Neutrophil (primary cell): ENCODE data around the gene STMP1.

Experiments
- H3K27ac ChIP-seq: fragments of 200-600 bp; sonication (generic); 2 replicates; pipeline ENCODE4 v1.5.1; 2016; ENCODE audit warnings: mild to moderate bottlenecking, moderate library complexity
- H3K27me3 ChIP-seq: fragments of 200-600 bp; sonication (generic); 2 replicates; pipeline ENCODE4 v1.6.0; 2016; ENCODE audit warnings: mild to moderate bottlenecking
- H3K36me3 ChIP-seq: fragments of 200-600 bp; sonication (generic); 2 replicates; pipeline ENCODE4 v1.5.1; 2017
- H3K4me1 ChIP-seq, 2 experiments: fragments of 200-600 bp in 1 of 2; sonication (generic) in 1 of 2; 1 replicate in 1 of 2; 2 replicates in 1 of 2; pipeline versions ENCODE4 v1.5.1 to v1.6.1; 2013 to 2016; ENCODE audit warnings: low read depth in 1 of 2, low read length in 1 of 2, mild to moderate bottlenecking in 1 of 2, moderate library complexity in 1 of 2; ENCODE audit not compliant: control insufficient read depth in 1 of 2, insufficient read depth in 1 of 2
- H3K4me3 ChIP-seq, 2 experiments: fragments of 200-600 bp in 1 of 2; sonication (generic) in 1 of 2; 1 replicate in 1 of 2; 2 replicates in 1 of 2; pipeline ENCODE4 v1.5.1; 2013 to 2016; ENCODE audit warnings: low read depth in 1 of 2, low read length in 1 of 2, mild to moderate bottlenecking in 1 of 2, moderate library complexity in 1 of 2
- H3K9me3 ChIP-seq: fragments of 200-600 bp; sonication (generic); 2 replicates; pipeline ENCODE4 v1.5.1; 2016
- TF ChIP-seq, protein P1 (sequence below): fragments of 200-600 bp; sonication (generic); IDR thresholded peaks from 2 replicates; pipeline ENCODE4 v1.5.1; 2016; ENCODE audit warnings: antibody characterized with exemption

The STMP1 gene

DNA sequence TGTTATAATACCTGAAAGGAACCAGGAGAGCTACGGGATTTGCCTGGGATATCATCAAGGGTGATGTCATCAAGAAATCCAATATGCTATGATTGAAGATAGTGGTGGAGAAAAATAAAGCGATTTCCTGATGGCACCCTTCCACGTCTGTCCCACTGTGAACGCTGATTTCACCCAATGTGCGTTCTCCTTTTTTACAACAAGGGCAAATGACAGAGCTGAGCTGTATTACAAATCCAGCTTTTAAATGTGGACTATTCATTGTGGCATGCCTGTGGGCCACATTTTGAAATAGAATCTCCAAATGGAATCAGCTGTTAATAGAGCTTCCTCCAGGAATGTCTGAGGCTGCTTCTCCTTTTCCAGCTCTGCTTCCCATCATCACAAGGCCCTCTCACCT is 42.4 kb downstream of the STMP1 start:
- no peak overlapping the region for H3K27ac ChIP-seq
- peaks cover 11 to 13% of the 10 kb centered on the region in 2 experiments for H3K4me1 ChIP-seq
- H3K9me3 ChIP-seq: no peaks in the 10 kb centered on the region
- H3K36me3 ChIP-seq: no peaks in the 10 kb centered on the region
- TF ChIP-seq, protein P1, sequence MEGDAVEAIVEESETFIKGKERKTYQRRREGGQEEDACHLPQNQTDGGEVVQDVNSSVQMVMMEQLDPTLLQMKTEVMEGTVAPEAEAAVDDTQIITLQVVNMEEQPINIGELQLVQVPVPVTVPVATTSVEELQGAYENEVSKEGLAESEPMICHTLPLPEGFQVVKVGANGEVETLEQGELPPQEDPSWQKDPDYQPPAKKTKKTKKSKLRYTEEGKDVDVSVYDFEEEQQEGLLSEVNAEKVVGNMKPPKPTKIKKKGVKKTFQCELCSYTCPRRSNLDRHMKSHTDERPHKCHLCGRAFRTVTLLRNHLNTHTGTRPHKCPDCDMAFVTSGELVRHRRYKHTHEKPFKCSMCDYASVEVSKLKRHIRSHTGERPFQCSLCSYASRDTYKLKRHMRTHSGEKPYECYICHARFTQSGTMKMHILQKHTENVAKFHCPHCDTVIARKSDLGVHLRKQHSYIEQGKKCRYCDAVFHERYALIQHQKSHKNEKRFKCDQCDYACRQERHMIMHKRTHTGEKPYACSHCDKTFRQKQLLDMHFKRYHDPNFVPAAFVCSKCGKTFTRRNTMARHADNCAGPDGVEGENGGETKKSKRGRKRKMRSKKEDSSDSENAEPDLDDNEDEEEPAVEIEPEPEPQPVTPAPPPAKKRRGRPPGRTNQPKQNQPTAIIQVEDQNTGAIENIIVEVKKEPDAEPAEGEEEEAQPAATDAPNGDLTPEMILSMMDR: no peak
- no peaks in the 10 kb centered on the region for H3K27me3 ChIP-seq
- H3K4me3 ChIP-seq: no peak overlapping the region

DNA sequence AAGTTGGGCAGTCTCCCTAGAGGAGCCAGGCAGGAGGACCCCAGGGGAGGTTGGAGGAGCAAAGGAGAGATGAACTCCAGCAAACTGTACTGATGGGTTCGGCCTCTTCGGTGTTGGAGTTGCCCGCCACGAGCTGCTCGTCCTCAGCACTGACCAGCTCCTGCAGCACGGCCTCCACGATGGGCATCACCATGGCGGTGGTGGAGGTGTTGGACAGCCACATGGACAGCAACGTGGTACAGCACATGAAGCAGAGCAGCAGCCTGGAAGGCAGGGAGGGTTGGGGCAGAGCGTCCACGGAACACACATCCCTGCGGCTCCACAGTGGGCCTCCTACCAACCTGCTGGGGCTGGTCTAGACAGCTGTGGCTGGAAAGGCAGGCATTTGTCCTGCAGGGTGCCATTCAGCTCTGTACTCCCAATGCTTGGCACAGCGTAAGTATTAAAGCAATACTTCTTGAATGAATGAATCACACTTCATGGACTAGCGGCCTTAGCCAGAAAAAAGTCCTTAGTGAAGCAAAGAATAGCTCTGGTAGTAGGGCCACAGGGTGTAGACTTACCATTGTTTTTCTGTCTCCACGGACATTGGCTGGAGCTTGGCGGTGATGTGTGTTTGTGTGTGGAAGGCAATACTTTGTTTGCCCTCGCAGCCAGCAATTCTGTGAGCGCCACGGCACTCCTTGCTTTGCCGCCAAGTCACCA is 43.9 kb downstream of the STMP1 start:
- no peaks in the 10 kb centered on the region for H3K9me3 ChIP-seq
- no peak overlapping the region for H3K27ac ChIP-seq
- no peaks in the 10 kb centered on the region for H3K36me3 ChIP-seq
- TF ChIP-seq, protein P1: no peak
- peaks cover 11 to 13% of the 10 kb centered on the region in 2 experiments for H3K4me1 ChIP-seq
- H3K27me3 ChIP-seq: no peaks in the 10 kb centered on the region
- H3K4me3 ChIP-seq: no peak overlapping the region

DNA sequence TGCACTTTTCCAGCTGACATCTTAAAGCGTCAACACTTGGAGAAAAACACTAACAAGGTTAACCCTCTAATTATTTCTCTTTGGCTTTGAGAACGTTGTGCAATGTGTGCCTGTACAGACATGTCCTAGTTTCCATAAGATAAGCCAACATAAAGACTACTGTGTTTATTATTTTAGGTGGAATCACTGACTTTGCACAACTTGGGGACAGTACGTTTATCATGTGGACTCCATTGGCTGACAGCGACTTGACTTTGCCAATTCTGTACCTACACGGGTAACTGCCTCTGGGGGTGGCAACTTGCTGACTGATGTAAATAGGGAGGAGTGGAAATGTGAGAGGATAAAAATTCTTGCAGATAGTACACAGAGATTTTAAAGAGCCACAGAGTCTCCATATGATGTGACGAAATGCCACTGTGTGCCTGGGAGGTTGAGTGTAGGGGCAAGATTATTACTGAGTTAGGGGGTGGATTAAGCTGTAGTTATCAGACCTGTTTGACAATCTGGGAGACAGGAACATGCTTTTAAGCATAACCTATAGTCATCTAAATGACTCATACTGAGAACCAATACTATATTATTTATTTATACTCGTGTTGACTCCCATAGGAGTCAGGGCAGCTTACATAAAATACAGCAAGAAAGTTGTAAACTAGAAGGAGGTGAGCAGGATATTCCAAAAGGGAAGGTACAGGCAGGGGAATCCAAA is 44.7 kb downstream of the STMP1 start:
- Histone ChIP-seq H3K9me3 (no peaks in the 10 kb centered on the region), H3K27ac (no peak overlapping the region), H3K27me3 (no peaks in the 10 kb centered on the region), H3K4me3 (no peak overlapping the region), H3K36me3 (no peaks in the 10 kb centered on the region), H3K4me1 (peaks cover 11 to 13% of the 10 kb centered on the region in 2 experiments)
- TF ChIP-seq, protein P1: no peak

DNA sequence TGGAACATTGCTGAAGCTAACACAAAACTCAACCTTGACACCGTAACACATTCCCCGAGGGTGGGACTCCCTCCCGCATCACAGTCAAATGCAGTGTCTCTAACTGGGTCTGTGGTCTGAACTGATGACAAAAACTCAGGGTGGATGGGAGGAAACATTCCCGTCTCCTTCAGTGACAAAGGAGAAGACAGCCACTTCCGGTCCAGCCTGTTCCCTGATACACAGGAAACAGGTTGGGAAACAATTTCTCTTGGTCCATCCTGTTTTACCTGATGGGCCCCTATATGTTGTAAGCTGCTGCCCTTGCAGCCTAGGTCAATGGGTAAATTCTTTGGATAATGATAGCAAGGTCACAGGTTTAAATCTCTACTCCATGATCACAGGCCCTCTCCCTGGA is 45.3 kb downstream of the STMP1 start:
- Histone ChIP-seq H3K4me3 (no peak overlapping the region), H3K36me3 (no peaks in the 10 kb centered on the region), H3K27ac (no peak overlapping the region), H3K4me1 (peaks cover 11 to 13% of the 10 kb centered on the region in 2 experiments), H3K27me3 (no peaks in the 10 kb centered on the region), H3K9me3 (no peaks in the 10 kb centered on the region)
- TF ChIP-seq, protein P1: no peak

DNA sequence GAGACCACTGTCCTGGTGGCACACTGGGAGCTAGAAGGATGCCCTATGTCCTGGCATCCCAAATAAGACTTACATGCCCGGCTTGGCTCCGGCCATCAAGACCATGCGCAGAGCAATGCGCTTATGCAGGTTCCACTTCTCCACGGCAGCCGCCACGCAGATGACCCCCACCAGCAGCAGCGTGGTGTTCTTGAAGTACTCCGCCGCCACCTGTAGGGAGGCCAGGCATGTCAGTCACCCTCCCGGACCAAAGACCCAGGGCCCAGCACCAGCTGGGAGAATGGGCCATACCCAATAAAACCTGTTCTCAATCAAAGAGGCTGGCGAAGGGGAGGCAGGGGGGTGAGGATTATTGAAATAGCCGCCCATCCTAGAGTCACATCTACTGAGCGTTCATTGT is 45.7 kb downstream of the STMP1 start:
- H3K27ac ChIP-seq: no peak overlapping the region
- H3K36me3 ChIP-seq: no peaks in the 10 kb centered on the region
- no peak overlapping the region for H3K4me3 ChIP-seq
- TF ChIP-seq, protein P1: no peak
- H3K4me1 ChIP-seq: peaks cover 11 to 13% of the 10 kb centered on the region in 2 experiments
- H3K27me3 ChIP-seq: no peaks in the 10 kb centered on the region
- no peaks in the 10 kb centered on the region for H3K9me3 ChIP-seq
